ENCODE measurements around the gene PRDM11.

- TF ChIP-seq POLR2A (IDR thresholded peaks at IDR 0.05; ENCODE audit: extremely low read depth, insufficient read length): no peak
- TF ChIP-seq, protein P1, sequence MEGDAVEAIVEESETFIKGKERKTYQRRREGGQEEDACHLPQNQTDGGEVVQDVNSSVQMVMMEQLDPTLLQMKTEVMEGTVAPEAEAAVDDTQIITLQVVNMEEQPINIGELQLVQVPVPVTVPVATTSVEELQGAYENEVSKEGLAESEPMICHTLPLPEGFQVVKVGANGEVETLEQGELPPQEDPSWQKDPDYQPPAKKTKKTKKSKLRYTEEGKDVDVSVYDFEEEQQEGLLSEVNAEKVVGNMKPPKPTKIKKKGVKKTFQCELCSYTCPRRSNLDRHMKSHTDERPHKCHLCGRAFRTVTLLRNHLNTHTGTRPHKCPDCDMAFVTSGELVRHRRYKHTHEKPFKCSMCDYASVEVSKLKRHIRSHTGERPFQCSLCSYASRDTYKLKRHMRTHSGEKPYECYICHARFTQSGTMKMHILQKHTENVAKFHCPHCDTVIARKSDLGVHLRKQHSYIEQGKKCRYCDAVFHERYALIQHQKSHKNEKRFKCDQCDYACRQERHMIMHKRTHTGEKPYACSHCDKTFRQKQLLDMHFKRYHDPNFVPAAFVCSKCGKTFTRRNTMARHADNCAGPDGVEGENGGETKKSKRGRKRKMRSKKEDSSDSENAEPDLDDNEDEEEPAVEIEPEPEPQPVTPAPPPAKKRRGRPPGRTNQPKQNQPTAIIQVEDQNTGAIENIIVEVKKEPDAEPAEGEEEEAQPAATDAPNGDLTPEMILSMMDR (IDR thresholded peaks at IDR 0.05; ENCODE audit: low read depth, low read length): no peak
- TF ChIP-seq, protein P2, sequence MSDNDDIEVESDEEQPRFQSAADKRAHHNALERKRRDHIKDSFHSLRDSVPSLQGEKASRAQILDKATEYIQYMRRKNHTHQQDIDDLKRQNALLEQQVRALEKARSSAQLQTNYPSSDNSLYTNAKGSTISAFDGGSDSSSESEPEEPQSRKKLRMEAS (IDR thresholded peaks at IDR 0.05; ENCODE audit: low read depth, low read length): no peak
Measured at GRCh38 chr11:45227836-45228235, 81.4 kb downstream of the PRDM11 start.
